Endothelial cell of umbilical vein (primary cell): ENCODE measurements around the gene IL17RD. TPM values are rescaled to one million over a fixed set of nuclear protein-coding genes. Genes with fewer than 3 reads are reported as not detected.

Experiments
- BruUV-seq: library from RNA; stranded (reverse); fragments of 400-500 nt; replicated peaks from 2 replicates; lab custom pipeline; 2021; lab: Mats Ljungman, UMichigan
- CTCF ChIA-PET: fragments of 300-600, 350-600 bp; sonication (Branson Sonifier 250); formaldehyde crosslinking; loops from one replicate; lab custom pipeline; 2021; ENCODE audit warnings: antibody characterized with exemption, inconsistent platforms; lab: Charles Lee
- POLR2A ChIA-PET: fragments of 300-600, 350-600 bp; sonication (Branson Sonifier 250); formaldehyde crosslinking; loops from one replicate; lab custom pipeline; 2021; ENCODE audit warnings: antibody characterized with exemption, inconsistent platforms; lab: Charles Lee
- DNase-seq: peaks from one replicate; pipeline ENCODE4 v3.0.0-alpha.2; 2011; ENCODE audit warnings: low read depth, low spot score
- FAIRE-seq: peaks from 2 replicates; lab custom pipeline; 2011; peaks lifted over from hg19 to GRCh38; lab: Jason Lieb, UNC
- H2AFZ ChIP-seq: 2 replicates; pipeline ENCODE4 v1.6.0; 2012; ENCODE audit warnings: low read depth, low read length, control low read depth, inconsistent platforms
- H3K27ac ChIP-seq: 2 replicates; pipeline ENCODE4 v1.5.1; 2011; ENCODE audit warnings: low read depth, mild to moderate bottlenecking, control low read depth, low read length, moderate library complexity; ENCODE audit not compliant: insufficient read depth
- H3K27me3 ChIP-seq, 2 experiments: 2 replicates each; pipeline versions ENCODE4 v1.6.0 to v1.6.1; 2011; ENCODE audit warnings: low read length in 2 of 2, mixed read lengths in 1 of 2; ENCODE audit not compliant: control insufficient read depth in 2 of 2, insufficient read depth in 2 of 2
- H3K36me3 ChIP-seq, 2 experiments: 2 replicates in 1 of 2; 3 replicates in 1 of 2; pipeline ENCODE4 v1.5.1; 2011; ENCODE audit warnings: low read length in 2 of 2, mild to moderate bottlenecking in 1 of 2, moderate library complexity in 1 of 2; ENCODE audit not compliant: control insufficient read depth in 2 of 2, insufficient read depth in 2 of 2; ENCODE audit errors: extremely low read depth in 1 of 2
- H3K4me1 ChIP-seq: 3 replicates; pipeline ENCODE4 v1.5.1; 2011; ENCODE audit warnings: mild to moderate bottlenecking, low read length; ENCODE audit not compliant: control insufficient read depth, insufficient read depth; ENCODE audit errors: extremely low read depth
- H3K4me2 ChIP-seq: 2 replicates; pipeline ENCODE4 v1.6.1; 2011; ENCODE audit warnings: low read length, control low read depth, mixed read lengths; ENCODE audit not compliant: insufficient read depth
- H3K4me3 ChIP-seq, 3 experiments: fragments of 200-600 bp in 1 of 3; sonication (generic), shearing (Covaris generic) in 1 of 3; replicated peaks in 1 of 3; 2 replicates each; pipeline ENCODE4 v1.5.1; 2011 to 2016; ENCODE audit warnings: control low read depth in 3 of 3, low read length in 3 of 3, mild to moderate bottlenecking in 2 of 3, inconsistent platforms in 1 of 3, low read depth in 1 of 3, moderate library complexity in 1 of 3; ENCODE audit not compliant: insufficient read depth in 1 of 3
- H3K79me2 ChIP-seq: 2 replicates; pipeline ENCODE4 v1.6.0; 2012; ENCODE audit warnings: low read length, inconsistent platforms; ENCODE audit not compliant: control insufficient read depth, insufficient read depth
- H3K9ac ChIP-seq: replicated peaks from 2 replicates; pipeline ENCODE3; 2011; ENCODE audit warnings: low read length, control low read depth; ENCODE audit not compliant: insufficient read depth; ENCODE audit errors: extremely low read depth
- H3K9me1 ChIP-seq: replicated peaks from 3 replicates; pipeline ENCODE4 v1.6.0; 2011; ENCODE audit warnings: mild to moderate bottlenecking, low read length; ENCODE audit not compliant: control insufficient read depth, insufficient read depth; ENCODE audit errors: extremely low read depth
- H3K9me3 ChIP-seq: replicated peaks from 2 replicates; pipeline ENCODE4 v1.5.1; 2012; ENCODE audit warnings: low read length, inconsistent platforms; ENCODE audit not compliant: control insufficient read depth, insufficient read depth
- H4K20me1 ChIP-seq: replicated peaks from 2 replicates; pipeline ENCODE3; 2011; ENCODE audit warnings: mild to moderate bottlenecking, low read length; ENCODE audit not compliant: control insufficient read depth, insufficient read depth; ENCODE audit errors: extremely low read depth
- CTCF ChIP-seq, 2 donors: IDR thresholded peaks; 1 replicate in 1 of 2; 2 replicates in 1 of 2; pipeline ENCODE4 v1.5.1; 2011; ENCODE audit warnings: low read length in 2 of 2, mild to moderate bottlenecking in 2 of 2, moderate library complexity in 2 of 2, control low read depth in 1 of 2, inconsistent platforms in 1 of 2, low read depth in 1 of 2; ENCODE audit not compliant: insufficient read depth in 1 of 2; ENCODE audit errors: extremely low read depth in 1 of 2
- EZH2 ChIP-seq: IDR thresholded peaks from 2 replicates; pipeline ENCODE4 v1.6.1; 2012; ENCODE audit warnings: borderline replicate concordance, low read depth, mild to moderate bottlenecking, moderate library complexity, low read length, inconsistent platforms; ENCODE audit not compliant: severe bottlenecking
- FOS ChIP-seq: IDR thresholded peaks from 2 replicates; pipeline ENCODE4 v1.6.1; 2011; ENCODE audit warnings: mild to moderate bottlenecking, low read length, moderate library complexity, borderline replicate concordance; ENCODE audit not compliant: insufficient read depth
- JUN ChIP-seq: IDR thresholded peaks from 2 replicates; pipeline ENCODE4 v1.6.1; 2011; ENCODE audit warnings: borderline replicate concordance, low read depth; ENCODE audit not compliant: insufficient read length, insufficient read depth
- MAX ChIP-seq: IDR thresholded peaks from 2 replicates; pipeline ENCODE4 v1.6.1; 2011; ENCODE audit not compliant: insufficient read depth, insufficient read length
- MYC ChIP-seq: IDR thresholded peaks from one replicate; pipeline ENCODE4 v1.6.1; 2011; ENCODE audit warnings: mild to moderate bottlenecking, low read depth, low read length
- POLR2A ChIP-seq: IDR thresholded peaks from 2 replicates; pipeline ENCODE4 v1.6.1; 2012; ENCODE audit warnings: low read depth, mild to moderate bottlenecking, control low read depth, low read length
- POLR2AphosphoS5 ChIP-seq: IDR thresholded peaks from 2 replicates; pipeline ENCODE4 v1.6.1; 2012; ENCODE audit warnings: low read depth, mild to moderate bottlenecking, control low read depth, low read length, moderate library complexity; ENCODE audit not compliant: insufficient read depth
- dilution Hi-C: fragments of 300-500 bp; cut with MboI; formaldehyde crosslinking; loops from one replicate; pipeline ENCODE4 v1.15.0; 2019; ENCODE audit warnings: low sequenced_read_pairs; ENCODE audit not compliant: extremely low pct_ligation_motif_present
- intact Hi-C: fragments of 100-400 bp; cut with micrococcal nuclease; formaldehyde crosslinking; loops from one replicate; pipeline ENCODE4 v1.10.0; 2022
- polyA plus RNA-seq, 4 experiments: library from polyadenylated mRNA; depleted of rRNA in 3 of 4; stranded (reverse) in 3 of 4; unstranded in 1 of 4; fragments of >200 nt; gene quantifications; 2 replicates each; pipeline versions ENCODE4 v1.2.1 to v1.2.3, GENCODE V29; 2011 to 2012; ENCODE audit warnings: missing spikeins in 1 of 4
- total RNA-seq: library from RNA; stranded (reverse); gene quantifications from 2 replicates; pipeline ENCODE4 v1.2.3, GENCODE V29; 2021

IL17RD gene
- total and polyA plus RNA-seq, 2 donors (not counting 3 experiments of a cell fraction or from before 2014, with no cell fraction given): 0.36 to 0.93 TPM

GRCh38 chr3:57041674-57042073 is 123.5 kb downstream of the IL17RD start:
- Histone ChIP-seq H3K4me2 (no peak overlapping the region), H3K27ac (no peak overlapping the region), H3K4me3 (no peak overlapping the region), H3K9ac (no peak overlapping the region), H3K9me3 (no peaks in the 10 kb centered on the region), H2AFZ (no peak overlapping the region), H3K27me3 (peaks cover 0 to 7% of the 10 kb centered on the region in 2 experiments), H3K79me2 (no peaks in the 10 kb centered on the region), H3K4me1 (no peaks in the 10 kb centered on the region), H3K9me1 (no peaks in the 10 kb centered on the region), H3K36me3 (no peaks in the 10 kb centered on the region), H4K20me1 (no peaks in the 10 kb centered on the region)
- CTCF ChIA-PET: no interaction called here
- dilution Hi-C loops: no loop called here
- no peak for FAIRE-seq
- POLR2A ChIA-PET: no interaction called here
- no peak for DNase-seq
- TF ChIP-seq MAX: no peak
- no peak for TF ChIP-seq MYC
- no peak for TF ChIP-seq POLR2AphosphoS5
- no peak for TF ChIP-seq POLR2A
- no peak for TF ChIP-seq CTCF (IDR thresholded peaks at IDR 0.05; ENCODE audit: extremely low read depth in 1 of 2, insufficient read depth in 1 of 2, low read depth in 1 of 2, low read length in 2 of 2)
- no peak for TF ChIP-seq EZH2
- TF ChIP-seq FOS: no peak
- no peak for TF ChIP-seq JUN
- BruUV-seq: no TSS peak
- intact Hi-C loops: no loop called here

Other genes starting within 250 kb of the IL17RD start
- 0.14 TPM in 1 of 2 replicates, not detected in the other for gene SPATA12, start 104.7 kb downstream of the IL17RD start, total RNA-seq
- 0.13 and 0.18 TPM in 2 replicates for gene SPATA12, start 104.7 kb downstream of the IL17RD start, polyA plus RNA-seq
- gene HESX1, start 34.6 kb upstream of the IL17RD start, total RNA-seq: 0.58 and 0.65 TPM in 2 replicates
- 0.21 and 0.35 TPM in 2 replicates for gene HESX1, start 34.6 kb upstream of the IL17RD start, polyA plus RNA-seq
- gene APPL1, start 62.4 kb upstream of the IL17RD start, total RNA-seq: 28.8 and 29.7 TPM in 2 replicates
- 6.5 and 9.2 TPM in 2 replicates for gene APPL1, start 62.4 kb upstream of the IL17RD start, polyA plus RNA-seq
- not detected in 2 replicates for gene ASB14, start 127.3 kb upstream of the IL17RD start, total RNA-seq
- gene ASB14, start 127.3 kb upstream of the IL17RD start, polyA plus RNA-seq: 0.01 TPM in 1 of 2 replicates, not detected in the other